ENCODE results near the gene HOXA3.

HOXA3 gene

DNA sequence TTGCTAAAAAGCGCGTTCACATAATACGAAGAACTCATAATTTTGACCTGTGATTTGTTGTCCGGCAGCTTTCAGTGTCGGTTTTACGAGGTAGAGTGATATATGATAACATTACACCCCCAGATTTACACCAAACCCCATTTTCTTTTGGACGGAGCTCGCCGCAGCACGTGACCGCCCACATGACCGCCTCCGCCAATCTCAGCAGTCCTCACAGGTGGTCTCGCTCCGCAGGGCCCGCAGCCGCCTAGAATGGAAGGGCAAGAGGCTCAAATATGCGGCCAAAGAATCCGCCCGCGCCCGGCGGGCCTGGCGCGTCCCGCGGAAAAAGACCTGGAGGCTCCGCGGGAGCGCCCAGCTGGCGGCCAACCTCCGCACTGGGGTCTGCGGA, 4.1 kb upstream of the HOXA3 start, which contains the start of gene HOXA7:
HOXA7 (minus strand) TSS at position 168 of the 391 bp plus-strand sequence; CDS start at position 38, 130 bp downstream.
- peaks cover 95% of the 10 kb centered on the region for H3K27me3 ChIP-seq (ENCODE audit: insufficient read depth, low read length)
- H4K8ac ChIP-seq (ENCODE audit: low read depth, low read length): no peak within 1 kb of the TSS
- no peak within 1 kb of the TSS for H3K4ac ChIP-seq (ENCODE audit: low read depth, low read length)
- peak in 1 of 2 donors; percentile 65 for DNase-seq
- H3K4me3 ChIP-seq (ENCODE audit: low read depth, low read length): no peak within 1 kb of the TSS
- H3K4me1 ChIP-seq (ENCODE audit: control insufficient read depth in 1 of 2, insufficient read depth in 2 of 2, low read length in 2 of 2): peaks cover 4 to 9% of the 10 kb centered on the region in 2 experiments
- H2AK5ac ChIP-seq (ENCODE audit: low read length): no peak within 1 kb of the TSS
- no peak within 1 kb of the TSS for H3K14ac ChIP-seq (ENCODE audit: low read length)
- H2BK5ac ChIP-seq (ENCODE audit: low read depth, low read length, poor library complexity): no peak within 1 kb of the TSS
- no peak within 1 kb of the TSS for H4K12ac ChIP-seq (ENCODE audit: low read depth, low read length)
- no CpG with 5 or more reads among the region's 33 CpGs for WGBS (ENCODE audit: extremely low coverage, insufficient coverage, insufficient read length)
- peaks cover 53% of the 10 kb centered on the region for H3K9me3 ChIP-seq (ENCODE audit: insufficient read depth, low read depth, low read length)
- peaks cover 1% of the 10 kb centered on the region for H3K79me2 ChIP-seq (ENCODE audit: control insufficient read depth, insufficient read depth, low read length, poor library complexity)
- H3K36me3 ChIP-seq (ENCODE audit: control insufficient read depth in 1 of 2, insufficient read depth in 2 of 2, low read length in 2 of 2): no peaks in the 10 kb centered on the region
- H2BK12ac ChIP-seq (ENCODE audit: low read length): no peak within 1 kb of the TSS
- no peaks in the 10 kb centered on the region for H3K79me1 ChIP-seq (ENCODE audit: low read length)
- H3K18ac ChIP-seq (ENCODE audit: low read length): no peak within 1 kb of the TSS
- H3K27ac ChIP-seq (ENCODE audit: low read depth, low read length): no peak within 1 kb of the TSS
- H3K4me2 ChIP-seq (ENCODE audit: low read length): peak within 1 kb of the TSS; percentile 43
- H4K91ac ChIP-seq (ENCODE audit: low read depth, low read length): no peak within 1 kb of the TSS
- H2BK120ac ChIP-seq (ENCODE audit: insufficient read depth, low read length, poor library complexity): no peak within 1 kb of the TSS
- no peak within 1 kb of the TSS for H2AFZ ChIP-seq (ENCODE audit: insufficient read depth, low read length, poor library complexity)
- H3K9ac ChIP-seq (ENCODE audit: low read length): no peak within 1 kb of the TSS
- H3K23ac ChIP-seq (ENCODE audit: low read length): no peak within 1 kb of the TSS

DNA sequence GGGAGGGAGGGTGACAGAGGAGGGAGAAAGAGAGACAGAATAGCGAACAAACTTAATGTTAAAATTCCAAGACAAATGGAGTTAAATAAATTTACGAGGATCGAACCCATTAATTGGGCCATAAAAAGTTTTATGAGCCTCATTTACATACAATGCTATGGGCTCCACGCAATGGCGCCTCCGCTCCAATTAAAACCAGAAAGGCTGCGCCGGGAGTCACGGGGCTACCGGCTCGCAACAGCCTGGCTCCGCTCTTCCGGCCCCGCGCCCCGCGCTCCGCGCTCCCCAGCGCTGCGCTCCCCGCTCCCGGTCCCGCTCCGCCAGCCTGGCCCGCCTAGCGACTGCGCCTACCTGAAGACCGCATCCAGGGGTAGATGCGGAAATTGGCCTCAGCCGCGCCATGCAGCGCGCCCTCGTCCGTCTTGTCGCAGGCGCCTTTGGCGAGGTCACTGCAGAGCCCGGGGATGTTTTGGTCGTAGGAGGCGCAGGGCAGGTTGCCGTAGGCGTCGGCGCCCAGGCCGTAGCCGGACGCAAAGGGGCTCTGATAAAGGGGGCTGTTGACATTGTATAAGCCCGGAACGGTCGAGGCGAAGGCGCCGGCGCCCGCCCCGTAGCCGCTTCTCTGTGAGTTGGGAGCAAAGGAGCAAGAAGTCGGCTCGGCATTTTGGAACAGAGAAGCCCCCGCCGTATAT, 3.6 kb upstream of the HOXA3 start:
- no peak overlapping the region for H3K4me3 ChIP-seq (ENCODE audit: low read depth, low read length)
- no peak overlapping the region for H2BK5ac ChIP-seq (ENCODE audit: low read depth, low read length, poor library complexity)
- H2BK120ac ChIP-seq (ENCODE audit: insufficient read depth, low read length, poor library complexity): no peak overlapping the region
- WGBS (ENCODE audit: extremely low coverage, insufficient coverage, insufficient read length): no CpG with 5 or more reads among the region's 63 CpGs
- H3K9ac ChIP-seq (ENCODE audit: low read length): no peak overlapping the region
- peaks cover 1% of the 10 kb centered on the region for H3K79me2 ChIP-seq (ENCODE audit: control insufficient read depth, insufficient read depth, low read length, poor library complexity)
- peak overlapping the region; percentile 43 for H3K4me2 ChIP-seq (ENCODE audit: low read length)
- peak in 1 of 2 donors; percentile 60 for DNase-seq
- H3K4me1 ChIP-seq (ENCODE audit: control insufficient read depth in 1 of 2, insufficient read depth in 2 of 2, low read length in 2 of 2): peaks cover 4 to 5% of the 10 kb centered on the region in 2 experiments
- no peak overlapping the region for H2AK5ac ChIP-seq (ENCODE audit: low read length)
- no peak overlapping the region for H3K23ac ChIP-seq (ENCODE audit: low read length)
- no peak overlapping the region for H3K4ac ChIP-seq (ENCODE audit: low read depth, low read length)
- no peak overlapping the region for H3K14ac ChIP-seq (ENCODE audit: low read length)
- H3K18ac ChIP-seq (ENCODE audit: low read length): no peak overlapping the region
- H4K12ac ChIP-seq (ENCODE audit: low read depth, low read length): no peak overlapping the region
- H2AFZ ChIP-seq (ENCODE audit: insufficient read depth, low read length, poor library complexity): no peak overlapping the region
- no peaks in the 10 kb centered on the region for H3K79me1 ChIP-seq (ENCODE audit: low read length)
- no peak overlapping the region for H2BK12ac ChIP-seq (ENCODE audit: low read length)
- H4K8ac ChIP-seq (ENCODE audit: low read depth, low read length): no peak overlapping the region
- no peaks in the 10 kb centered on the region for H3K36me3 ChIP-seq (ENCODE audit: control insufficient read depth in 1 of 2, insufficient read depth in 2 of 2, low read length in 2 of 2)
- H3K27ac ChIP-seq (ENCODE audit: low read depth, low read length): no peak overlapping the region
- H4K91ac ChIP-seq (ENCODE audit: low read depth, low read length): no peak overlapping the region
- H3K9me3 ChIP-seq (ENCODE audit: insufficient read depth, low read depth, low read length): peaks cover 53% of the 10 kb centered on the region
- peaks cover 96% of the 10 kb centered on the region for H3K27me3 ChIP-seq (ENCODE audit: insufficient read depth, low read length)

DNA sequence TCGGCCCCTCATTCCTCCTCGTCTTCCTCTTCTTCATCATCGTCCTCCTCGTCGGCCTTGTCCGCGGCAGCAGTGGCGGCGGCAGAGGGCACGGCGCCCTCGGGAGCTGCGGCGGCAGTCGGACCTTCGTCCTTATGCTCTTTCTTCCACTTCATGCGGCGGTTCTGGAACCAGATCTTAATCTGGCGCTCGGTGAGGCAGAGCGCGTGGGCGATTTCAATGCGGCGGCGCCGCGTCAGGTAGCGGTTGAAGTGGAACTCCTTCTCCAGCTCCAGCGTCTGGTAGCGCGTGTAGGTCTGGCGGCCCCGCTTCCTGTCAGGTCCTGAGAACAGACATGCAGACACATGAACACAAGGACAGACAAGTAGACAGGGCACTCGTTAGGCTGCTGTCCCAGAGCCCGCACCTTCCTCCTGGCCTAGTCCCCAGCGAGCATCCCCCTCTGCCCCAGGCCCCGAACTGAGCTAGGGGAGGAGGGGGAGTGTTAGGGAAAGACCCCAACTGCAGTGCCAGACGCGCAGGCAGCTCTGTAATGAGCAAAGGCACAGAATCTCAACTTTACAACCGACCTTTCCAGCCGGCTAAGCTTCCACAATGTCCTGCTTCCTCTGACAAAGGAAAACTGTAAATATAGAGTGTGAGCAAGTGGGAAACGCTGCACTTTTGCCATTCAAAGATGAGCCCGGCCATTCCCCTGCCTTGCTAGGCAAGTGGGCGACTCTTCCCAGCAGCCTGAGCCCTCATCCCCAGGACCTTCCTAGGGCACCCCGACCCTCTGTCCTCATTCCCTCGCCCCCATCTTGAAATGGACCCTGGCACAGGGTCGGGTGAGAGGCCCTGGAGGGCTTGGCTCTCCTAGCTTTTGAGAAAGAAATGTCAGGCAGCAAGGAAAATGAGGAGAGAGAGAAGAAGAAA, 2.8 kb upstream of the HOXA3 start:
- Histone ChIP-seq H2BK12ac (ENCODE audit: low read length) (no peak overlapping the region), H3K18ac (ENCODE audit: low read length) (no peak overlapping the region), H3K9me3 (ENCODE audit: insufficient read depth, low read depth, low read length) (peaks cover 58% of the 10 kb centered on the region), H3K27me3 (ENCODE audit: insufficient read depth, low read length) (peaks cover 96% of the 10 kb centered on the region), H3K79me1 (ENCODE audit: low read length) (no peaks in the 10 kb centered on the region), H3K4ac (ENCODE audit: low read depth, low read length) (no peak overlapping the region), H3K27ac (ENCODE audit: low read depth, low read length) (no peak overlapping the region), H3K4me3 (ENCODE audit: low read depth, low read length) (no peak overlapping the region), H3K4me2 (ENCODE audit: low read length) (peak overlapping the region; percentile 15), H4K8ac (ENCODE audit: low read depth, low read length) (no peak overlapping the region), H4K12ac (ENCODE audit: low read depth, low read length) (no peak overlapping the region), H3K9ac (ENCODE audit: low read length) (peak overlapping the region; percentile 41), H2BK5ac (ENCODE audit: low read depth, low read length, poor library complexity) (no peak overlapping the region), H2AFZ (ENCODE audit: insufficient read depth, low read length, poor library complexity) (no peak overlapping the region), H2AK5ac (ENCODE audit: low read length) (no peak overlapping the region), H4K91ac (ENCODE audit: low read depth, low read length) (no peak overlapping the region), H3K79me2 (ENCODE audit: control insufficient read depth, insufficient read depth, low read length, poor library complexity) (no peaks in the 10 kb centered on the region), H3K23ac (ENCODE audit: low read length) (peak overlapping the region; percentile 42), H2BK120ac (ENCODE audit: insufficient read depth, low read length, poor library complexity) (no peak overlapping the region), H3K36me3 (ENCODE audit: control insufficient read depth in 1 of 2, insufficient read depth in 2 of 2, low read length in 2 of 2) (no peaks in the 10 kb centered on the region), H3K14ac (ENCODE audit: low read length) (no peak overlapping the region), H3K4me1 (ENCODE audit: control insufficient read depth in 1 of 2, insufficient read depth in 2 of 2, low read length in 2 of 2) (peaks cover 0 to 2% of the 10 kb centered on the region in 2 experiments)
- no CpG with 5 or more reads among the region's 48 CpGs for WGBS (ENCODE audit: extremely low coverage, insufficient coverage, insufficient read length)
- DNase-seq: no peak

DNA sequence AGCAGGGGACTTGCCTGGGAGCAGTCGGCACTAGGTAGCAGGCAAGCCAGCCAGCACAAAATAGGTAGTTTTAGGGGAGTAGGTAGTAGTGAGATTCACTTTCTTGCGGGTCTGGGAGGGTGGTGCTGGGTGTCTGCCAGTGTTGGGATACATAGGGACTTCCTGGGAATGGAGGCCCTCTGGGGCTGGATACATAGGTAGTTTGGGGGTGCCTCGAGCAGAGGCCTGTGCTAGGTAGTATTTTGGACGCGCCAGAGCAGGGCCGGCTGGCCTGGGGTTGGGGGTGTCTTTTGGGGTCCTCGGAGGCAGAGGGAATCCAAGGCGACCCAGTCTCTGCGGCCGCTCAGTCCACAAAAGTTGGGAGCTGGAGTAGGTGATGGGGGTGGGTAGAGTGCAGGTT, 2.0 kb upstream of the HOXA3 start:
- no CpG with 5 or more reads among the region's 10 CpGs for WGBS (ENCODE audit: extremely low coverage, insufficient coverage, insufficient read length)
- Histone ChIP-seq H3K23ac (ENCODE audit: low read length) (no peak overlapping the region), H4K91ac (ENCODE audit: low read depth, low read length) (no peak overlapping the region), H2AFZ (ENCODE audit: insufficient read depth, low read length, poor library complexity) (no peak overlapping the region), H3K4ac (ENCODE audit: low read depth, low read length) (no peak overlapping the region), H3K79me1 (ENCODE audit: low read length) (no peaks in the 10 kb centered on the region), H3K36me3 (ENCODE audit: control insufficient read depth in 1 of 2, insufficient read depth in 2 of 2, low read length in 2 of 2) (no peaks in the 10 kb centered on the region), H3K27ac (ENCODE audit: low read depth, low read length) (no peak overlapping the region), H3K4me2 (ENCODE audit: low read length) (no peak overlapping the region), H3K14ac (ENCODE audit: low read length) (no peak overlapping the region), H2BK120ac (ENCODE audit: insufficient read depth, low read length, poor library complexity) (no peak overlapping the region), H3K79me2 (ENCODE audit: control insufficient read depth, insufficient read depth, low read length, poor library complexity) (no peaks in the 10 kb centered on the region), H3K4me3 (ENCODE audit: low read depth, low read length) (no peak overlapping the region), H4K8ac (ENCODE audit: low read depth, low read length) (no peak overlapping the region), H3K9me3 (ENCODE audit: insufficient read depth, low read depth, low read length) (peaks cover 54% of the 10 kb centered on the region), H2BK12ac (ENCODE audit: low read length) (no peak overlapping the region), H3K27me3 (ENCODE audit: insufficient read depth, low read length) (peaks cover 91% of the 10 kb centered on the region), H3K9ac (ENCODE audit: low read length) (no peak overlapping the region), H4K12ac (ENCODE audit: low read depth, low read length) (no peak overlapping the region), H2AK5ac (ENCODE audit: low read length) (no peak overlapping the region), H2BK5ac (ENCODE audit: low read depth, low read length, poor library complexity) (no peak overlapping the region), H3K4me1 (ENCODE audit: control insufficient read depth in 1 of 2, insufficient read depth in 2 of 2, low read length in 2 of 2) (peaks cover 0 to 2% of the 10 kb centered on the region in 2 experiments), H3K18ac (ENCODE audit: low read length) (no peak overlapping the region)
- DNase-seq: no peak
